Measurements from ENCODE around the gene ACAD10. TPM values are rescaled to one million over a fixed set of nuclear protein-coding genes. Genes with fewer than 3 reads are reported as not detected.

The ACAD10 gene
- total RNA-seq, 1 donor from 2014 or later: 26.3 TPM

GRCh38 chr12:111791507-111791906, 105.7 kb downstream of the ACAD10 start:
- DNase-seq (ENCODE audit: low spot score) (no peak), ATAC-seq (peak; percentile 41)
- intact Hi-C loops (cut with DNase I): no loop called here

GRCh38 chr12:111792155-111792855, 106.5 kb downstream of the ACAD10 start:
- peak; percentile 75 for ATAC-seq
- intact Hi-C loops (cut with DNase I): no loop called here
- no peak for DNase-seq (ENCODE audit: low spot score)

GRCh38 chr12:111792856-111793235, 107.0 kb downstream of the ACAD10 start:
- ATAC-seq (no peak), DNase-seq (ENCODE audit: low spot score) (no peak)
- intact Hi-C loops (cut with DNase I): no loop called here

- DNase-seq (ENCODE audit: low spot score) (no peak), ATAC-seq (no peak)
- intact Hi-C loops (cut with DNase I): no loop called here
Observed at GRCh38 chr12:111798182-111798581, 112.3 kb downstream of the ACAD10 start.

GRCh38 chr12:111799758-111800157, 113.9 kb downstream of the ACAD10 start:
- no peak for ATAC-seq
- DNase-seq (ENCODE audit: low spot score): no peak
- intact Hi-C loops (cut with DNase I): no loop called here

GRCh38 chr12:111803038-111803626, 117.3 kb downstream of the ACAD10 start:
- ATAC-seq: no peak
- no peak for DNase-seq (ENCODE audit: low spot score)
- intact Hi-C loops (cut with DNase I): no loop called here

- intact Hi-C loops (cut with DNase I): no loop called here
- ATAC-seq: no peak
- no peak for DNase-seq (ENCODE audit: low spot score)
Observed at GRCh38 chr12:111803851-111804250, 118.0 kb downstream of the ACAD10 start.

GRCh38 chr12:111806304-111806703, 120.5 kb downstream of the ACAD10 start:
- no peak for ATAC-seq
- DNase-seq (ENCODE audit: low spot score): peak; percentile 17
- intact Hi-C loops (cut with DNase I): no loop called here

Small RNAs within 50 kb of the gene (microRNA-seq; reads per million reads assigned to microRNA genes)
- 1.1 reads per million for gene MIR6761

Other genes with a start within 250 kb of the ACAD10 start
- 105 TPM for gene ATXN2, start 86.7 kb upstream of the ACAD10 start, total RNA-seq
- gene BRAP, start 97 bp upstream of the ACAD10 start, total RNA-seq: 19.7 TPM
- 75.3 TPM for gene ALDH2, start 80.9 kb downstream of the ACAD10 start, total RNA-seq
- 50.5 TPM for gene MAPKAPK5, start 156.2 kb downstream of the ACAD10 start, total RNA-seq